ENCODE data around the gene MTA3. TPM values are rescaled to one million over a fixed set of nuclear protein-coding genes. Genes with fewer than 3 reads are reported as not detected.

MTA3 gene
- polyA plus RNA-seq, 1 donor from 2014 or later: 11.2 TPM

GRCh38 chr2:42714686-42715085, 146.3 kb downstream of the MTA3 start:
- Histone ChIP-seq H3K4me3 (ENCODE audit: low read length) (no peak overlapping the region), H3K9me3 (ENCODE audit: low read length) (no peaks in the 10 kb centered on the region), H3K4me2 (ENCODE audit: low read length) (no peak overlapping the region), H3K27me3 (ENCODE audit: insufficient read depth, low read depth, low read length) (no peaks in the 10 kb centered on the region), H4K20me1 (ENCODE audit: insufficient read depth) (no peaks in the 10 kb centered on the region), H3K9ac (ENCODE audit: low read length) (no peak overlapping the region), H3K9me2 (ENCODE audit: insufficient read depth, low read length) (no peaks in the 10 kb centered on the region), H2AFZ (ENCODE audit: low read depth, low read length) (no peak overlapping the region), H3K36me3 (ENCODE audit: insufficient read depth, low read length) (no peaks in the 10 kb centered on the region), H3K79me2 (replicated peaks; ENCODE audit: insufficient read depth, low read length) (no peaks in the 10 kb centered on the region), H3F3A (ENCODE audit: insufficient read depth, low read length, poor library complexity, severe bottlenecking) (no peaks in the 10 kb centered on the region), H3K27ac (ENCODE audit: low read length) (no peak overlapping the region)
- TF ChIP-seq MXI1 (conservative IDR thresholded peaks at IDR 0.05; ENCODE audit: poor library complexity, severe bottlenecking): no peak
- TF ChIP-seq EZH2 (IDR thresholded peaks at IDR 0.05; ENCODE audit: borderline replicate concordance, insufficient read depth, low read length, poor library complexity, severe bottlenecking): no peak
- TF ChIP-seq REST (IDR thresholded peaks at IDR 0.05; ENCODE audit: borderline replicate concordance): no peak
- no peak for TF ChIP-seq SMC3 (conservative IDR thresholded peaks at IDR 0.05; ENCODE audit: poor library complexity)
- no peak for TF ChIP-seq EP300 (conservative IDR thresholded peaks at IDR 0.05; ENCODE audit: poor library complexity, severe bottlenecking)
- no peak for TF ChIP-seq RAD21 (conservative IDR thresholded peaks at IDR 0.05)
- no peak for TF ChIP-seq POLR2AphosphoS5 (IDR thresholded peaks at IDR 0.05)
- TF ChIP-seq TAF1 (IDR thresholded peaks at IDR 0.05; ENCODE audit: low read depth): no peak
- TF ChIP-seq CTCF (IDR thresholded peaks at IDR 0.05; ENCODE audit: poor library complexity, severe bottlenecking): no peak

GRCh38 chr2:42721898-42722297, 153.5 kb downstream of the MTA3 start:
- no peaks in the 10 kb centered on the region for H3K27me3 ChIP-seq (ENCODE audit: insufficient read depth, low read depth, low read length)
- no peaks in the 10 kb centered on the region for H3K79me2 ChIP-seq (replicated peaks; ENCODE audit: insufficient read depth, low read length)
- no peaks in the 10 kb centered on the region for H3K9me2 ChIP-seq (ENCODE audit: insufficient read depth, low read length)
- H3K4me3 ChIP-seq (ENCODE audit: low read length): no peak overlapping the region
- no peaks in the 10 kb centered on the region for H3K36me3 ChIP-seq (ENCODE audit: insufficient read depth, low read length)
- H3K27ac ChIP-seq (ENCODE audit: low read length): no peak overlapping the region
- H4K20me1 ChIP-seq (ENCODE audit: insufficient read depth): no peaks in the 10 kb centered on the region
- H2AFZ ChIP-seq (ENCODE audit: low read depth, low read length): no peak overlapping the region
- TF ChIP-seq EZH2 (IDR thresholded peaks at IDR 0.05; ENCODE audit: borderline replicate concordance, insufficient read depth, low read length, poor library complexity, severe bottlenecking): no peak
- TF ChIP-seq SMC3 (conservative IDR thresholded peaks at IDR 0.05; ENCODE audit: poor library complexity): no peak
- TF ChIP-seq RAD21 (conservative IDR thresholded peaks at IDR 0.05): no peak
- no peak for TF ChIP-seq MXI1 (conservative IDR thresholded peaks at IDR 0.05; ENCODE audit: poor library complexity, severe bottlenecking)
- no peak for TF ChIP-seq CTCF (IDR thresholded peaks at IDR 0.05; ENCODE audit: poor library complexity, severe bottlenecking)
- TF ChIP-seq TAF1 (IDR thresholded peaks at IDR 0.05; ENCODE audit: low read depth): no peak
- TF ChIP-seq REST (IDR thresholded peaks at IDR 0.05; ENCODE audit: borderline replicate concordance): no peak
- TF ChIP-seq EP300 (conservative IDR thresholded peaks at IDR 0.05; ENCODE audit: poor library complexity, severe bottlenecking): no peak
- no peak for TF ChIP-seq POLR2AphosphoS5 (IDR thresholded peaks at IDR 0.05)
- no peaks in the 10 kb centered on the region for H3F3A ChIP-seq (ENCODE audit: insufficient read depth, low read length, poor library complexity, severe bottlenecking)
- H3K9ac ChIP-seq (ENCODE audit: low read length): no peak overlapping the region
- H3K9me3 ChIP-seq (ENCODE audit: low read length): no peaks in the 10 kb centered on the region
- no peak overlapping the region for H3K4me2 ChIP-seq (ENCODE audit: low read length)

All from neural cell (in vitro differentiated cells).